ENCODE results near the gene CCDC74A.
"Not testable (repeated sequence)": the region's sequence is repeated elsewhere in the genome, so short reads cannot be mapped to it uniquely, and the experiment has no call there.

DNA sequence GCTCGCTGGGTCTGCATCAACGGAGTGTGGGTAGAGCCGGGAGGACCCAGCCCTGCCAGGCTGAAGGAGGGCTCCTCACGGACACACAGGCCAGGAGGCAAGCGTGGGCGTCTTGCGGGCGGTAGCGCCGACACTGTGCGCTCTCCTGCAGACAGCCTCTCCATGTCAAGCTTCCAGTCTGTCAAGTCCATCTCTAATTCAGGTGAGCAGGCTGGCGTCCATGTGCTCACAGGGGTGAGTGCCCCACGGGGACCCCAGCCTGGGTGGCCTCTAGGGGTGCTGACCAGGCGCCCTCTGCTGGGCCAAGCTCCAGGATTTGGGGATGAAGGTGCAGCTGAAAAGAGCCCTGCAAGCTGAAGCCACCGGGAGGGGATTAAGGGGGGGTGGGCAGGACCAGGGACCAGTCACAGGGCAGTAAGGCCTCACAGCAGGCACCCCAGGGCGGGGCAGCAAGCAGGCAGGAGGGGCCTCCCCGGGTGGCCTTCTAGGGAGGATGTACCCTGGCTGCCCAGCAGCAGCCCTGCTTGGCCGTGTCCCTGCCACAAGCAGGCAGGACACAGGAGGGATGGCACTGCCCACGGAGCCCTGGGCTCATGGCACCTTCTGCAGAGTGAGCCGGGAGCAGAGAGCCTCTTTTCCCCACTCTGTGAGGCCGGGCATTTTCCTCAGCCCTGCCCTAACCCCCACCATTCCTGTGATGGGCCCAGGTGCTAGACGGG lies 3.1 kb downstream of the CCDC74A start:
- TF ChIP-seq, protein P1, sequence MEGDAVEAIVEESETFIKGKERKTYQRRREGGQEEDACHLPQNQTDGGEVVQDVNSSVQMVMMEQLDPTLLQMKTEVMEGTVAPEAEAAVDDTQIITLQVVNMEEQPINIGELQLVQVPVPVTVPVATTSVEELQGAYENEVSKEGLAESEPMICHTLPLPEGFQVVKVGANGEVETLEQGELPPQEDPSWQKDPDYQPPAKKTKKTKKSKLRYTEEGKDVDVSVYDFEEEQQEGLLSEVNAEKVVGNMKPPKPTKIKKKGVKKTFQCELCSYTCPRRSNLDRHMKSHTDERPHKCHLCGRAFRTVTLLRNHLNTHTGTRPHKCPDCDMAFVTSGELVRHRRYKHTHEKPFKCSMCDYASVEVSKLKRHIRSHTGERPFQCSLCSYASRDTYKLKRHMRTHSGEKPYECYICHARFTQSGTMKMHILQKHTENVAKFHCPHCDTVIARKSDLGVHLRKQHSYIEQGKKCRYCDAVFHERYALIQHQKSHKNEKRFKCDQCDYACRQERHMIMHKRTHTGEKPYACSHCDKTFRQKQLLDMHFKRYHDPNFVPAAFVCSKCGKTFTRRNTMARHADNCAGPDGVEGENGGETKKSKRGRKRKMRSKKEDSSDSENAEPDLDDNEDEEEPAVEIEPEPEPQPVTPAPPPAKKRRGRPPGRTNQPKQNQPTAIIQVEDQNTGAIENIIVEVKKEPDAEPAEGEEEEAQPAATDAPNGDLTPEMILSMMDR (conservative IDR thresholded peaks at IDR 0.05; ENCODE audit: low read depth, low read length), result not testable (repeated sequence)
- TF ChIP-seq EZH2 (IDR thresholded peaks at IDR 0.05; ENCODE audit: low read length, unreplicated experiment), result not testable (repeated sequence)

Data from PC-3 (cell line).